ENCODE data around the gene NPPA.
A peak's percentile ranks its signal among the peaks of the same experiment; 100 is the strongest.

The NPPA gene

DNA sequence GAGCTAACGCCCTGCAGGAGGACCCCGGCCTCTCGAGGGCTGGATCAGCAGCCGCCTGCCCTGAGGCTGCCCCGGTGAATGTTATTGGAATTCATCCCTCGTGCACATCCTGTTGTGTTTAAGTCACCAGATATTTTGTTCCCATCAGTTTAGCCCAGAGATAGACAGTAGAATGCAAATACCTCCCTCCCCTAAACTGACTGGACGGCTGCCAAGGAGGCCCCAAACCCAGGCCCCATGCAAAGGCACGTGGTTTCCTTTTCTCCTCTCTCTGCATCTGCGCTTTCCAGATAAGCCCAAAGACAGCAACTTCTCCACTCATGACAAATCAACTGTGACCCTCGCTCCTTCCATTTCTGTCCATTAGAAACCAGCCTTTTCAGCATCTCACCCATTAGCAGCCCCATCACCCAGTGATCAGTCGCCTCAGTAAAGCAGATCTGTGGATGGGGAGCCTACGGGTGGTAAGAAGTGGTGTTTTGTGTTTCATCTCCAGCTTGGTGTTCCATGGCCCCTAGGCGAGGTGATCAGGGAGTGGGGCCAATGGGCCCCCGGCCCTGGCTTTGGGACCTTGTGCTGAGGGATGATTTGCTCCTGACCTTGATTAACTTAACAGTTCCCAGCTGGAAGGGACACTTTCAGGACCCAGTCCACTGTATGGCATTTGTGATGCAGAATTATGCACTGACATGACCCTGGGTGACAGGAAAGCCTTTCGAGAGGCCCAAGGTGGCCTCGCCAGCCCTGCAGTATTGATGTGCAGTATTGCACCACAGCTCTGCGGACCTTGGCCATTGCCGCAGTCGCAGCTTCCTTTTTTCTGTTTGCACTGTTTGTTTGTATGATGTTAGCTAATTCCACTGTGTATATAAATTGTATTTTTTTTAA lies 5.2 kb downstream of the NPPA start:
- Histone ChIP-seq H3K27me3 (ENCODE audit: low read depth) (no peaks in the 10 kb centered on the region), H3K9me3 (no peaks in the 10 kb centered on the region), H3K4me3 (no peak overlapping the region), H3K36me3 (replicated peaks) (peaks cover 41% of the 10 kb centered on the region), H3K4me1 (no peaks in the 10 kb centered on the region)
- DNase-seq (ENCODE audit: low spot score in 2 of 2), result no peak
- in situ Hi-C loops (cut with MboI; ENCODE audit: low sequenced_read_pairs), result loop anchor here (5.0 kb wide), 1 partner anchor 55 kb away; no protein-coding TSS in a partner anchor

DNA sequence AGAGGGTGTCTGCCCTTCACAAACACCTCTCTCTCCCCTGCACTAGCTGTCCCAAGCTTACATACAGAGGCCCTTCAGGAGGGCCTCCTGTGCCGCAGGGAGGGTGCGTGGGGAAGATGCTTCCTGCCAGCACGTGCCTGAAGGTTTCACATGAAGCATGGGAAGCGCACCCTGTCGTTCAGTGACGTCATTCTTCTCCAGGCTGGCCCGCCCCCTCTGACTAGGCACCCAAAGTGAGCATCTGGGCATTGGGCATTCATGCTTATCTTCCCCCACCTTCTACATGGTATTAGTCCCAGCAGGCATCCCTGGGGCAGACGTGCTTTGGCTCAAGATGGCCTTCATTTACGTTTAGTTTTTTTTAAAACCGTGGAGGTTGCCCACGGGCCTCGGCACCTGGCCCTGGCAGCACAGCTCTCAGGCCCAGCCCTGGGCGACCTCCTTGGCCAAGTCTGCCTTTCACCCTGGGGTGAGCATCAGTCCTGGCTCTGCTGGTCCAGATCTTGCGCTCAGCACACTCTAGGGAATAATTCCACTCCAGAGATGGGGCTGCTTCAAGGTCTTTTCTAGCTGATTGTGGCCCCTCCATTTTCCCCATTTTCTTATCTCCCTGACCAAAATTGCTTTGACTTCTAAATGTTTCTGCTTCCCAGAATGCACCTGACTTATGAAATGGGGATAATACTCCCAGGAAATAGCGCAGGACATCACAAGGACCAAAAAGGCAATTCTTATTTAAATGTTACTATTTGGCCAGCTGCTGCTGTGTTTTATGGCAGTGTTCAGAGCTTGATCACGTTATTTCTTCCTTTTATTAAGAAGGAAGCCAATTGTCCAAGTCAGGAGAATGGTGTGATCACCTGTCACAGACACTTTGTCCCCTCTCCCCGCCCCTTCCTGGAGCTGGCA lies 6.1 kb downstream of the NPPA start:
- H3K4me1 ChIP-seq, result no peaks in the 10 kb centered on the region
- DNase-seq (ENCODE audit: low spot score in 2 of 2), result no peak
- no peak overlapping the region for H3K4me3 ChIP-seq
- H3K9me3 ChIP-seq, result no peaks in the 10 kb centered on the region
- H3K36me3 ChIP-seq (replicated peaks), result peaks cover 47% of the 10 kb centered on the region
- no peaks in the 10 kb centered on the region for H3K27me3 ChIP-seq (ENCODE audit: low read depth)
- in situ Hi-C loops (cut with MboI; ENCODE audit: low sequenced_read_pairs), result loop anchor here (5.0 kb wide), 1 partner anchor 56 kb away; no protein-coding TSS in a partner anchor

DNA sequence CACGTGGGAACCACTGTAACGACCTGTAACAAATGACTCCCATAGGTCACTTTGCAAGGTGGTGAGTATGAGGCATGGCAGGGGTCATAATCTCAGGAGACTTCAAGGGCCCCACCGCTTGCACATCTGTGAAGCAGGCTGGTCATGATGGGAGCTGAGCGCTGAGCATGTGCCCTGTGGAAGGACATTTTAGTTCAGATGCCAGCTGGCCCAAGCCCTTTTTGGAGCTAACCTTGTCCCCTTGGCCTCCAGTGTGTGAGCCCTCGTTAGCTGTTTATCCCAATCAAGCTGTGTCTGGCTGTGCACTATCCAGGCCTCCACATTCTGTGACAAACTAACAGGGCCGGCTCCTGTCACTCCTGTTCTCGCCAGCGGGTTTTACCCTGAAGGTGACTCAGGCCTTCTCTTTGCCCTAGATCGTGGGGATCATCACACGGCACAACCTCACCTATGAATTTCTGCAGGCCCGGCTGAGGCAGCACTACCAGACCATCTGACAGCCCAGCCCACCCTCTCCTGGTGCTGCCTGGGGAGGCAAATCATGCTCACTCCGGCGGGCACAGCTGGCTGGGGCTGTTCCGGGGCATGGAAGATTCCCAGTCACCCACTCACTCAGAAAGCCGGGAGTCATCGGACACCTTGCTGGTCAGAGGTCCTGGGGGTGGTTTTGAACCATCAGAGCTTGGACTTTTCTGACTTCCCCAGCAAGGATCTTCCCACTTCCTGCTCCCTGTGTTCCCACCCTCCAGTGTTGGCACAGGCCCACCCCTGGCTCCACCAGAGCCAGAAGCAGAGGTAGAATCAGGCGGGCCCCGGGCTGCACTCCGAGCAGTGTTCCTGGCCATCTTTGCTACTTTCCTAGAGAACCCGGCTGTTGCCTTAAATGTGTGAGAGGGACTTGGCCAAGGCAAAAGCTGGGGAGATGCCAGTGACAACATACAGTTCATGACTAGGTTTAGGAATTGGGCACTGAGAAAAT lies 7.6 kb downstream of the NPPA start:
- Histone ChIP-seq H3K4me1 (no peaks in the 10 kb centered on the region), H3K9me3 (no peaks in the 10 kb centered on the region), H3K36me3 (replicated peaks) (peaks cover 49% of the 10 kb centered on the region), H3K27me3 (ENCODE audit: low read depth) (no peaks in the 10 kb centered on the region), H3K4me3 (no peak overlapping the region)
- in situ Hi-C loops (cut with MboI; ENCODE audit: low sequenced_read_pairs), result loop anchor here (5.0 kb wide), 1 partner anchor 57 kb away; no protein-coding TSS in a partner anchor
- no peak for DNase-seq (ENCODE audit: low spot score in 2 of 2)

GRCh38 chr1:11838349-11839272 lies 9.0 kb downstream of the NPPA start:
- Histone ChIP-seq H3K9me3 (no peaks in the 10 kb centered on the region), H3K36me3 (replicated peaks) (peaks cover 61% of the 10 kb centered on the region), H3K4me1 (no peaks in the 10 kb centered on the region), H3K27me3 (ENCODE audit: low read depth) (no peaks in the 10 kb centered on the region), H3K4me3 (no peak overlapping the region)
- DNase-seq (ENCODE audit: low spot score in 2 of 2), result peak; percentile 61 to 79
- in situ Hi-C loops (cut with MboI; ENCODE audit: low sequenced_read_pairs), result no loop called here

- in situ Hi-C loops (cut with MboI; ENCODE audit: low sequenced_read_pairs), result no loop called here
- Histone ChIP-seq H3K9me3 (no peaks in the 10 kb centered on the region), H3K36me3 (replicated peaks) (peaks cover 62% of the 10 kb centered on the region), H3K27me3 (ENCODE audit: low read depth) (no peaks in the 10 kb centered on the region), H3K4me1 (no peaks in the 10 kb centered on the region), H3K4me3 (no peak overlapping the region)
- DNase-seq (ENCODE audit: low spot score in 2 of 2), result no peak
These were observed 9.7 kb downstream of the NPPA start for GRCh38 chr1:11837767-11838348.

DNA sequence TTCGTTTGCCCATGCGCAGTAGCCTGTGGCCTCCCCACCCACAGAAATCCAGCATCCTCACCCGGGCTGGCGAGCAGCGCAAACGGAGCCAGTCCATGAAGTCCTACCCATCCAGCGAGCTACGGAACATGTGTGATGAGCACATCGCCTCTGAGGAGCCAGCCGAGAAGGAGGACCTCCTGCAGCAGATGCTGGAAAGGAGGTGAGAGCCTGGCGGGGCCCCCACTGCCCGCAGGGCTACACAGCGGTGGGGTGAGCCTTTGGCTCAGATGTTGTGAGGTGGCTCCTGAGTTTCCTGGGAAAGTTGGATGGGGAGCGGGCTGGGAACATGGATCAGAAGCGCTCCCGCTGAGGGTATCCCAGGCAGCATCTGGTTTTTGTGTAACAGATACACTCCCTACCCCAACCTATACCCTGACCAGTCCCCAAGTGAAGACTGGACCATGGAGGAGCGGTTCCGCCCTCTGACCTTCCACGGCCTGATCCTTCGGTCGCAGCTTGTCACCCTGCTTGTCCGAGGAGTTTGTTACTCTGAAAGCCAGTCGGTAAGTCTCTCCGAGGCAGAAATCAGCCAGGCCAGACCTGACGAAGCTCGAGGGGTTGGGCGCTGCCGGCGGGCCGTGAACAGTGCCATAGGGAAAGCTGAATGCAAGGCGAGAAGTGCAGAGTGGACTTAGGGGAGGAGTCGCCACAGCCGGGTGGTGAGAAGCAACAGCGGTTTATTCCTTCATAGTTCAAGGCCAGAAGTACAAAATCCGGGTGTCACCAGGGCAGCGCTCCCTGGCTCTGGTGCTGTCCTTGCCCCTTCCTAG lies 10.4 kb downstream of the NPPA start:
- H3K4me1 ChIP-seq, result no peaks in the 10 kb centered on the region
- no peaks in the 10 kb centered on the region for H3K27me3 ChIP-seq (ENCODE audit: low read depth)
- H3K36me3 ChIP-seq (replicated peaks), result peaks cover 67% of the 10 kb centered on the region
- no peak for DNase-seq (ENCODE audit: low spot score in 2 of 2)
- H3K4me3 ChIP-seq, result no peak overlapping the region
- no peaks in the 10 kb centered on the region for H3K9me3 ChIP-seq
- in situ Hi-C loops (cut with MboI; ENCODE audit: low sequenced_read_pairs), result no loop called here

DNA sequence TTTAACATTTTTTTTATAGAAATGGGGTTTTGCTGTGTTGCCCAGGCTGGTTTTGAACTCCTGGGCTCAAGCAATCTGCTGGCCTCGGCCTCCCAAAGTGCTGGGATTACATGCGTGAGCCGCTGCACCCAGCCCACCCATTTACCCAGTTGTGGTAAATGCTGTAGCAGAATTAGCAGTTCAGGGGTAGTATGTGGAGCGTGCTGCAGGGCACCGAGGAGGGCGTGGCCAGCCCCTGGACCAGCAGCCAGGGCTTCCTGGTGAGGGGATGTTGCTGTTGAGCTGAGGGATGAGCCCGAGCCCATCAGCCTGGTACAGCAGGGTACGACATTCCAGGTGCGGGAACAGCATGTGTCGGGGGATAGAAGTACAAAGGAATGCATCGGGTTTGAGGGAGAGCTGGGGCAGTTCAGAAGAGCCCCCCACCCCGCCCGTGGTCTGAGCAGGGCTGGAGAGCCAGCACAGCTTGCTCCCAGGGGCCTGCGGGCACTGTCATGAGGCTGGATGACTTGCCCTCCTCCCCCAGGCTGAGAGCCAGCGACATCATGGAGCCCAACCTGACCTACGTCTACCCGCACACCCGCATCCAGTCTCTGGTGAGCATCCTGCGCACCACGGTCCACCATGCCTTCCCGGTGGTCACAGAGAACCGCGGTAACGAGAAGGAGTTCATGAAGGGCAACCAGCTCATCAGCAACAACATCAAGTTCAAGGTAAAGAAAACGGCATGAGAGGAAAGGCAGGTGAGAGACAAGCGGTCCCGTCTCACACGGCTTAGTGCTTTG lies 11.9 kb downstream of the NPPA start:
- Histone ChIP-seq H3K27me3 (ENCODE audit: low read depth) (no peaks in the 10 kb centered on the region), H3K4me1 (no peaks in the 10 kb centered on the region), H3K36me3 (replicated peaks) (peaks cover 68% of the 10 kb centered on the region), H3K9me3 (no peaks in the 10 kb centered on the region), H3K4me3 (no peak overlapping the region)
- no peak for DNase-seq (ENCODE audit: low spot score in 2 of 2)
- in situ Hi-C loops (cut with MboI; ENCODE audit: low sequenced_read_pairs), result no loop called here

- no peak for DNase-seq (ENCODE audit: low spot score in 2 of 2)
- in situ Hi-C loops (cut with MboI; ENCODE audit: low sequenced_read_pairs), result no loop called here
- H3K4me1 ChIP-seq, result no peaks in the 10 kb centered on the region
- peaks cover 69% of the 10 kb centered on the region for H3K36me3 ChIP-seq (replicated peaks)
- no peak overlapping the region for H3K4me3 ChIP-seq
- no peaks in the 10 kb centered on the region for H3K27me3 ChIP-seq (ENCODE audit: low read depth)
- H3K9me3 ChIP-seq, result no peaks in the 10 kb centered on the region
These were observed 13.7 kb downstream of the NPPA start for GRCh38 chr1:11833900-11834299.

- no peak for DNase-seq (ENCODE audit: low spot score in 2 of 2)
- peaks cover 68% of the 10 kb centered on the region for H3K36me3 ChIP-seq (replicated peaks)
- in situ Hi-C loops (cut with MboI; ENCODE audit: low sequenced_read_pairs), result no loop called here
These were observed 14.1 kb downstream of the NPPA start for GRCh38 chr1:11833497-11833896.

GRCh38 chr1:11831945-11832725 lies 15.4 kb downstream of the NPPA start:
- no peaks in the 10 kb centered on the region for H3K27me3 ChIP-seq (ENCODE audit: low read depth)
- no peak overlapping the region for H3K4me3 ChIP-seq
- H3K36me3 ChIP-seq (replicated peaks), result peaks cover 59% of the 10 kb centered on the region
- H3K4me1 ChIP-seq, result no peaks in the 10 kb centered on the region
- in situ Hi-C loops (cut with MboI; ENCODE audit: low sequenced_read_pairs), result no loop called here
- H3K9me3 ChIP-seq, result no peaks in the 10 kb centered on the region
- DNase-seq (ENCODE audit: low spot score in 2 of 2), result no peak

More at GRCh38 chr1:11833497-11833896, 14.1 kb downstream of the NPPA start:
- Histone ChIP-seq H3K4me1 (no peaks in the 10 kb centered on the region), H3K9me3 (no peaks in the 10 kb centered on the region), H3K27me3 (ENCODE audit: low read depth) (no peaks in the 10 kb centered on the region), H3K4me3 (no peak overlapping the region)
